NCI-H2107 treated with DMSO at 0.1 percent for 48 hours (cell line): ENCODE measurements around the gene PDZD2.
"Not testable (repeated sequence)": the region's sequence is repeated elsewhere in the genome, so short reads cannot be mapped to it uniquely, and the experiment has no call there.

Experiments
- DNase-seq: peaks from one replicate; lab custom pipeline; 2025; ENCODE audit not compliant: unreplicated experiment; lab: John Stamatoyannopoulos, UW

The PDZD2 gene

DNA sequence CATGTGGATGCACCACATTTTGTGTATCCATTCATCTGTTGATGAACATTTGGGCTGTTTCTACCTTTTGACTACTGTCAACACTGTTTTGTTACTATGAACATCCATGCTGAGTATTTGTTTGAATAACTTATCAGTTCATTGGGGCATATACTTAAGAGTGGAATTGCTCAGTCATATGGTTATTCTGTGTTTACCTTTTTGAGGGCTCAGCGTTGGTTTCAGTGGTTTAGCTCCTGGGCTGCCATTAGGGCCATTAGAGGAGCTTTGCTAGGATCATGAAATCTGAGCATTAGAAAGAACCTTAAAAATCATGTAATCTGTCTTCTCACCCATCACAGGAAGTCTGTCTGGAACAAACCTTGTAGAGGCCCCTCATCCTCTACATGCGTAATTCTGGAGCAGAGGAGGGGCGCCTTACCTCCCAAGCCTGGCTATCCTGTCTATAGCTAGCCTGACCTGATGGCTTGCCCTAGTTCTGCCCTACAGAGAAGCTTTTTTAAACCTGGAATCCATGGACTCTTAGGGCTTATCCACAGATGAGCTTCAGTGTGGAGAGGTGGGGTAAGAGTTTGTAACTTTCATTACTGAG, 92.9 kb downstream of the PDZD2 start:
- DNase-seq, result no peak

DNA sequence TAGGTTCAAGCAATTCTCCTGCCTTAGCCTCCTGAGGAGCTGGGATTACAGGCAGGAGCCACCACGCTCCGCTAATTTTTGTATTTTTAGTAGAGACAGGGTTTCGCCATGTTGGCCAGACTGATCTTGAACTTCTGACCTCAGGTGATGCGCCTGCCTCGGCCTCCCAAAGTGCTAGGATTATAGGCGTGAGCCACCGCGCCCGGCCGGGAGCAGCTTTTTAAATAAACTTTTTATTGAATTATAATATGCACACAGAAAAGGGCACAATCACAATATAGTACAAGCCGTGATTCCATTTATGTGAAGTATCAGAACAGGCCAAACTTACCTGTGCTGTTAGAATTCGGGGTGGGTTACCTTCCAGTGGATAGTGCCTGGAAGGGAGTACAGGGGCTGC, 93.9 kb downstream of the PDZD2 start:
- not testable (repeated sequence) for DNase-seq

DNA sequence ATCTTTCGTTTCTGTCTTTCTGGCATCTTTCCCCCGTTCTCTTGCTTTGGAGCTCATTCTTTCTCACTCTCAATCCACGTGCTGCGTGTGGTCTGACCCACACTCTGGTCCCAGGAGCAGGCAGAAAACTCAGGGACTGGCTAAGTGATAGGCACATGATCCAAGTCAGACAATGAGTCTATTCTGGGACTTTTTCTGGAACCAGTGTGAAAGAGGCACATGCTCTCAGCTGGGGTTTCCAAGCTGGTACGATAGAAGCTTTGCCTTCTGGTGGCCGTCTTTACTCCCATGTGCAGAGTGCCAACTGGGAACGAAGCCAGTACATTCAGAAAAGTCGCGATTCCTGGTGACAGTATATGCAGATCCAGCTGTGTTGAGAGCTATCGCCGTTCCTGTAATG, 94.4 kb downstream of the PDZD2 start:
- no peak for DNase-seq

DNA sequence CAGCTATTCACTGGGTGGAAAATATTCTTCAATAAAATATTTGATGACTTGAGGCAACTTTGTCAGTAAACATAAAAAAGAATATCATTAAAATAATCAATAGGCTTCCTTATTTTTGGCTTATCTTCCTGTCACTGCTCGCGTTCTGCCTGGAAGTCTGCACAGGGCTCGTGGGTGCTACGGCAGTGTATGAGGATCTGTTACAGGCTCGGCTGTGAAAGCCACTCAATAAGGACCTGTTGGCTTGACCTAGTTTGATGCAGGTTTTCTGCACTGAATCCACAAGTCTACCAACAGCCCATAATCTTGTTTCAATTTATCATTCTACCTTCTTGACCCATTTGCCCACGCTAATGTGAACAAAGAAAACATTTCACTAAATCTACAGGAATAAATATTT, 97.2 kb downstream of the PDZD2 start:
- no peak for DNase-seq

DNA sequence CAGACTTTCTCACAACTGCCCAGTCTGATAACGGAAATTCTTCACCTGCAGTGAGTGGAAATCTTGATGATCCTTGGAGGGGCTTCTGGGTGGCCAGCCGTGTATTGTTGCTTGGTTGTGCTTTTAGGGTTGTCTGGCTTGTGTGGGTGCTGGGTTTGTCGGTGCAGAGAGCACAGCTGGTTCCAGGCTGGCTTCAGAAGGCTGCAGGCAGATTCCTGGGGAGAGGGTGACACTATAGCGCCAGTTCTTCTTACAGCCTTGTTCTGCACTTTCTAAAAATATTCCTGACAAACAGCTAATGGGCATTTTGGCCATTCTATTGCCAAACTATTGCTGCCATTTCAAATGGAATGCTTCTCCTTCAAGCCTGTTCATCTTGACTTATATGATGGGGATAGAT, 99.3 kb downstream of the PDZD2 start:
- no peak for DNase-seq

DNA sequence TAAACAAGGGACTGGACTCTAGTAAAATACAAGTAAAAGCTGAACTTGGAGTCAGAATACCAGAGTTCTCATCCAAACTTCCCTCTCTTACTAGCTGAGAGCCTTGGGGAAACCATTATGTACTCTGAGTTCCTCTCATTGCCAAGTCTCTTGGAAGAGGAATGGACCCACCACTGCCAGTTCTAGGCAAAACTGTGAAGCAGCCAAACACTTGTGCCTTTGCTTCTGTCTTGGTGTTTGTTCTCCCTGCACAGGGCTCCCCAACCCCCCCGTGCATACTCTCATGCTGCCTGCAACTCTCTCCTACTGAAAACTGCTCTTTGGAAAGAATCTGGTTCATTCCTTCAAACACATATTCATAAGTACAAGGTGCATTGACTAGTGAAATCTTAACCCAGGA, 102.6 kb downstream of the PDZD2 start:
- no peak for DNase-seq

DNA sequence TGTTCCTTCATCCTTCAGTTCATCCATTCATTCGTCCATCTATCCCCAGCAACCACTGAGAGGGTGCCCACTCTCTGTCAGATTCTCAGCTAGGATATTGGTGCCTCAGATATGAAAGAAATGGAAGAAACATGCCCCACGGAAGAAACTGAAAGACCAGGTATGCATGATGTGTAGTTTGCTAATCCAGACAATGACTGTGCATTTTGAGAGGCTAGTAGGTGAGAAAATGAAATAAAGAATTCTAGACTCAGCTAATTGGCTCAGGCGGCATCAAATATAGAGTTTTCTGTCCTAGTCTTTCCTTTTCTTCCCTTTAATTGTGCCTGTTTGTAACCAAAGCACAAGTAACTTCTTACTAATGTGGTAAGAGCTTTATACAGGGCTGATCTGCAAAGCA, 104.7 kb downstream of the PDZD2 start:
- DNase-seq, result no peak

DNA sequence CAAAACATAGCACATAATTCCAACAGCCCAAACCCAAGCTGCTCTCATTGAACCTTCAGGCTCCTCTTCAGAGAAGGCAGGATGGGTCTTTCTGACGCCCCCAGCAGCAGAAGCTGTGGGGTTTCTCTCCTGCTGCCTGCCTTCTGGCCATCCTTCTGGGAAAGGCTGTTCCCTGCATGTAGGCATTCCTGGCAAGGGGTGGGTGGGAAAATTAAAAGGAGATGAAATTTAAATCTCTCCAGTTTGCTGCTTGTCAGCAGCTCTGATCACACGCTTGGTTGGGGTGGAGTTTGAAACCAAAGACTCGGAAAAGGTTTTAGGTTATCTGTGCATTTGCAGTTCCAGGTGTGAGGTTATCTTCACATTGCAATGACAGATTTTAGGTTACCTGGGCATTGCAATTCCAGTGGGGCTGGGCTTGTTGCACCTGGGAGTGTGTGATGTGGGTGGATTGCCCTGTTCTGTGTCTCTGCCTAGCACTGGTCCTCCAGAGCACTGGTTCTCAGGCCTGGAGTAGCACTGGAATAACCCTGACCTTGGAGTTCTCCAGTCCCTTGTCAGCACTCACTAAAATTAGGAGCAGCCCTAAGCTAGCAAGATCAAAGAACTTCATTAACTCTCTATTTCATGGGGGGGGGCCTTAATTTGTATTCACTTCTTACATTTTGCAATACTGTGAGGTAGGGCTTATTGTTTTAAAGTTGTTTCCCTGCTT, 109.7 kb downstream of the PDZD2 start:
- DNase-seq, result no peak

DNA sequence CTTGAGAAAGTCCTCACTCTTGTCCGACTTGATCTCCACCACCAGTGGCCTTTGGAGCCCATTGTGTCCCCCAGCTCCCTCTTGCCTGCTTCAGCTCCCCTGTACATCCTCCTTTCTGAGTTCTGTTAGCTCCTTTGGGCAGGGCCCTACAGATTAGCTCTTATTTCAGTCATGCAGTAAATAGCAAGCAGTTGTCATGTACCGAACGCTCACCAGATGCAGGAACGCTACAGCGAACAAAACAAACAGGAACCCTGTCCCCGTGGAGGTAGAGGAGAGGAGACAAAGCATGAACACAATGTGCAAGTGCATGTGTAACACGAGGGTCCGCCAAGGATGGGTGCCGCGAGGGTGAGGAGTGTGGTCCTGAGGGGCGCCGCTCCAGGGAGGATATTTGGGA, 111.3 kb downstream of the PDZD2 start:
- DNase-seq, result no peak

DNA sequence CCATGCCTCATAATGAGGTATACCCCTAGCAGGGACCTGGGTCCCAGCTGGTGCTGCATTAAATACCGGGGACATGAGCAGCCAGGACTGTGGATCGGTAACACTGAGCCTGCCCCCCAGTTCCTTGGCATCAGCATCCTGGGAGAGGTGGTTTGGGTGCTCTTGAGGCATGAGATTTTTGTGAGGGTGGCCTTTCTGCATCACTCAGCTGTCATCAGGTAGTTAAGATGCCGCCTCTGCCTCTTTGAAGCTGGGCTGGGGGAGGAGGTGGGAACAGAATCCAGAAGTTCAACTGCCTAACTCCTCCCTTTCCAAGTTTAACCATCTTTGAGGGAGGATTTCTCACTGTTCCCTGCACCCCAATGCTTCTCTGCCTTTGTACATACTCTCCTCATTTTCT, 112.7 kb downstream of the PDZD2 start:
- DNase-seq, result no peak

DNA sequence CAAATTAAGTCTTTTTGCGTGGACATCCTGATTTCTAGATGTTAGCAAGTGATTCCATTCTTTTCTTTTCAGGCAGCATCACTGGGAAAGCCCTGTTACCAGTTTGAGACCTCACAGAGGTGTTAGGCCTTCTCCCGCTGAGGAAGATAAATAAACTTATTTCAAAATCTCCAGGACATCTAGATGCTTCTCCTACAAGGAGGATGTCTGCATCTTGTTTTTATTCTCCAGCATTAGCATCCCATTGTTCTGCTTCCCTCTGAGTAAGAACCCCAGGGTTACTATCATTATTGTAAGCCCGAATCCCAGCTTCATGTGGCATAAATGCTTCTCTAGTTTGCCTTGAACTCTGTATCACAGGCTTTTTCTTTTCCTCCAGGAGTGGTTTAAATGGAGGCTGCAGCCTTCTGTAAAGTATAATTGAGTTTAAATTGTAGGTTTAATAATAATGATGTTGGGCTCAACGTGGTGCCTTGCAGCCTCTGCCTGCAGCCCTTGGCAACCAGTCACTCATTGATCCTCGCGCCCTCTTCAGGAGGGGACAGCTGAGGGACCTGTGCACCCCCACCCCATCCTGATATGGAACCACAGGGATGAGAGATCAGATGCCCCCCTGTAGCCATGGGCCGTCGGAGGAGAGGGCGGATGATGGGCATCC, 114.9 kb downstream of the PDZD2 start:
- DNase-seq, result no peak

DNA sequence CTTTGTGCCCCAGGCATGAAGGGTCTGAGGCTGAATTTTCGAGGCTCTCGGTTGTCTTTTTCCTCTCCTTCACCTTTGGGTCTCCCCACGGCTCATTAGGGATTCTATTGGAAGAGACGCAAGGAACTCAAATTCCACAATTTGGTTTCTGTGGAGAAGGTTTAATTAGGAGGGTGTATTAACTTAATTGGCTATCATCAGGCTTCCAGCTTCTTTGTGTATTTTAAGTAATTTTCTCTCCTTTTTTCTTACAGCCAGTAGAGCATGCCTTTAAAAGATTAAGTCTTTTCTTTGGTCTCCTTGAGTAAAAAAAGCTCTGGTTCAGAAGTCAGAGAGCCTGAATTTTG, 115.4 kb downstream of the PDZD2 start:
- DNase-seq, result no peak

DNA sequence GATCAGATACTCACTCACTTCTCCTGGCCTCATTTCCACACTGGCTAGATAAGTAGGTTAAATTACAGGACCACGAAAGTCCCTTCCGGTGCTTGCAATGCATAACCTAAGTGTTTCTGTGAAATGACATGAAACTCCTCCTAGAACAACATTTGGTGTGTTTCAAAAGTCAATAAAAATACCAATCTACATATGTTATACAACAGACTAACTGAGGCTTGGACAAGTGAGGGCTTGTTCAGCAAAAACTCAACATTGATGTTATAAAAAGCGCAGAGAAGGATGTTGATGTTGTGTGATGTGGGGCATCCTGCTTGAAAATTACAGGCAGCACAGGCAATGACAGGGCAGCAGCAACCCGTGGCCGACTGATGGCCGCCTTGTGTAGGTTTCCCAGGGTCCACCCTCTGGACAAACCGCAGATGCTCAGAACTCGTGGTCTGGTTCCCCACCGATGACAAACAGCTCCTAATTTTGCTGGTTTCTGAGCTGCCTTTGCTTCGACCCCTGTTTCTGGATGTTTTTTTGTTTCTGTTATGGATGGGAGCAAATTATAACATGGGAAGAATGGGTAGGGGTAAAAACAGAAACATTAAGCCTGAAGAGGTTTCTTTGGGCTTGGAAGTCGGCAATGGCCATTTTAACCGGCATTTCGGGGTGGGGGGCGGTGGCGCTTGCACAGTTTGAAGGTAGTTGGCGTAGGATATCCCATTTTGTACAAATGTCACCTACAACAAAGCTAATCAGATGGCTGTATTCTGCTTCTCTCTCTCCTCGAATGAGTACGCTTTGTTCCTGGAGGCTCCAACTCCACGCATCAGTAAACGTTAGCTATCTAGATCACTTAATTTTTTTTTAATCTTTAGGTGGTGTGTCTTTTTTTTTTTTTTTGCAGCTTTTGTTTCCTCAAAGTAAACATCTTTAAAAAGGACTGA, 116.1 kb downstream of the PDZD2 start:
- DNase-seq, result no peak

DNA sequence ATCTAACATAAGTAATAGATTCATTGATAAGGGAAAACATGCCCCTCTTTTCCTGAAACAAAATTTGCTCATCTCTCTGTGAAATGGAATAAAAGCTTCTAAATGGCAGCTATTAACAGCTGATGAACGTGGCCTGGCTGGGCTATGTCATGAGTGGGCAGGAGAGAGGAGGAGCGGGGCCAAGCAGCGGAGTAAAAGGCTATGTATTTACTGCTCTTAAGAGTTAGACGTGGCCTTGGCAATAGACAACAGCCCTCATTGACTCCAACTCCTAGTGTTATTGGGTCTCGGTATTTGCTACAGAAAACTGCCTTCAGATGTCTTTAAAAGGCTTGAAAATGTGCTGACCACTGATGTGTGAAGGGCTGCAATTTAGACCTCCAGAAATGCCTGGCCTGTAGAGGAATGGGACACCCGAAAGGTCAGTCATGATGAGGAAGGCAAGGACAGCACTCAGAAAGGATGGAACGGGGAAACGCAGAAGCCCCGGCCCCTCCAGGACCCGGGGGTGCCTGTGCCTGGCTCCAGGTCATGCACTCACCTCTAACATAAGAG, 116.8 kb downstream of the PDZD2 start:
- no peak for DNase-seq

DNA sequence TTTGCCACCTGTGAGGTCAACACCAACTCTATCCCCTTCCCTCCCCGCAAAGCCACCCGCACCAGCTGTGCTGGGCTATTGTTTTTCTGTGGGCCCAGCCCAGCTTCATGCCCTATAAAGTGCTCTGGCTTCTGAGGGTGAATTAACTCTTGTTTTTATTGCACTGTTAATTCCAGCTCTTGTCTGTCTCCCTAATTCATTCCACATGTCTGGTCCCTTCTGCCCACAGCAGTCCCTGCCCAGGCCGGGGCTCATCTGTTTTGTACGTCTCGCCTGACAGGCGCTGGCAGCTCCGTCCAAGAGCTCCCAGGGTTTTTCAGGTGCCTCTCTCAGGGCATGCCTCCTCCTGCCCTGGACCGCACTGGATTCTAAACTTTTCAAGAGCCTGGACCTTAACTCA, 118.9 kb downstream of the PDZD2 start:
- no peak for DNase-seq

DNA sequence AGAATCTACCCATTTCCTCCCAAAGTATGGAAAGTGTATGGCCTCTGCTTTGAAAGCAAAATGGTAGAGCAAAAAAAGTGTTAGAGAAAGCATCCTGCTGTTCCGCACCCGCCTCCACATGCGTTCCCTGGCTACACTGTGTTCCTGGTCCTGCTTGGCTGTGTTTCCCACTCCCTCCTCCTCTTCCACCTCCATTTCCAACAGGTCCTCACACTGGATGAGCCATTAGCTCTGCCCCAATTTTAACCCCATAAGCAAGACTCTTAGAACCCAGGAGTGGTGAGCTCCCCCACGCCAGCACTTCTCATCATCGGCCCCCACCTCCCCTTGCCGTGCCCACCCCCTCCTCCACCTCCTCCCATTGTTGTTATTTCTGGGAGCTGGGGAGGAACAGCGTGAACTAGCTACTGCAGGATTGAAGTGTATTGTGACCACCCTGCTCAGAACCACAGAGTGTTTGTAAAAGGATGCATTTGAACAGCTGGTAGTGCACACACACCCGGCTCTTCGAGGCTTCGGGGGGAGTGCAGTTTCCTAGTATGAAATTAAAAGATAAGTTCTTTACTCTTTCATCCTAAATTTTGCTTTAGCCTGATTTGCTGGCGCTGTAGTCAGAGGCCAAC, 120.0 kb downstream of the PDZD2 start:
- no peak for DNase-seq

DNA sequence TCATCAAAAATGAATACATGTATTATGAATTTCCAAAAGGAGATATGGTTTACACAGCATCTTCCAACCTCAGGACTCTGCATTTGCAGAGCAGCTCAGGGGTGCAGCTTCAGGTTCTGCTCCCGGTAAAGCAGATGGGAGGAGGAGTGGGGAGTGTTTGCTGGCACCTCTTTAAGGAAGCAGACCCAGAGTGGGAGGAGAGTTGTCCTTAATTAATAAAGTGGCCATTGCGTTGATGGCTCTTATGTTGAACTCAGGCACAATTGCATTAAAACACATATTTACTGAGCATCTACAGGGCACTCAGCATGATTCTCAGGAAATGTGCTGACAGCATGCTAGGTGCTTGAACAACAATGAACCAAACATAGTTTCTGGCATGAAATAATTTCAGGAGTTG, 121.0 kb downstream of the PDZD2 start:
- no peak for DNase-seq

DNA sequence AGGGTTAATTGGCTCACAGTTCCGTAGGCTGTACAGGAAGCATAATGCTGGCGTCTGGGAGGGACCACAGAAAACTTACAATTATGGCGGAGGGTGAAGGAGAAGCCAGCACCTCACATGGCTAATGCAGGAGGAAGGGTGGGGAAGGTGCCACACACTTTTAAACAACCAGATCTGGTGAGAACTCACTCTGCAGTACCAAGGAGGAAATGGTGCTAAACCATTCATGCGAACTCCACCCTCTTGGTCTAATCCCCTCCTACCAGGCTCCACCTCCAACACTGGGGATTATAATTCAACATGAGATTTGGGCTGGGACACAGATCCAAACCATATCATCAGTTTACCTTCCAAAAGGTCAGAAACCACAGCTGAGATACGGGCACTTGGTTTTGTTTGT, 122.9 kb downstream of the PDZD2 start:
- DNase-seq, result no peak

DNA sequence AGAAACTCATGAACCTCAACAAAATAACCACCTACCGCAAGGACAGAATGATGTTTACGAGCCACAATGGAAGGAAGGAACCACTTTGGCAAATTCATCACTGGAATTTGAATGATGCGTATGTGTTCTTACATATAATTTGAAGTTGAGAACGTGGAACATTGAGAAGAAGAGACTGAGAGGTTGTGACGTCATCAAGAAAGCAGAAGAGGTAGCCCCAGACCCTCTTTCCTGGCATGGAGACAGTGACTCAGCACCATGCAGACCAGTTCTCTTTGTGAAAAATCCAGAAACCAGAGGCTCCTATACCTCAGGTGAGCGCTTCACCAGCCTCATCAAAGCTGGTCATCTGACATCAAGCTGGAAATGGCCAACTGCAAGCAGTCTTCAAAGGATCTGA, 124.5 kb downstream of the PDZD2 start:
- DNase-seq, result no peak

DNA sequence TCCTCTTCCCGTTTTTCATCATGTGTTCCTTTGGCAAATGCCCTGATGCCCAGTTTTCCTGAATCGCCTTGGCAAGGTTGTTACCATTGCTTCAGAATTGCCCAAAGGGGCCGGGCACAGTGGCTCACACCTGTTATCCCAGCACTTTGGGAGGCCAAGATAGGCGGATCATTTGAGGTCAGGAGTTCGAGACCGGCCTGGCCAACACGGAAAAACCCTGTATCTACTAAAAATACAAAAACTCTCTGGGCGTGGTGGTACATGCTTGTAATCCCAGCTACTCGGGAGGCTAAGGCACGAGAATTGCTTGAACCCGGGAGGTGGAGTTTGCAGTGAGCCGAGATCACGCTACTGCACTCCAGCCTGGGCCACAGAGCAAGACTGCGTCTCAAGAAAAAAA, 125.8 kb downstream of the PDZD2 start:
- not testable (repeated sequence) for DNase-seq
